ENCODE results near the gene CHN1.

CHN1 gene

DNA sequence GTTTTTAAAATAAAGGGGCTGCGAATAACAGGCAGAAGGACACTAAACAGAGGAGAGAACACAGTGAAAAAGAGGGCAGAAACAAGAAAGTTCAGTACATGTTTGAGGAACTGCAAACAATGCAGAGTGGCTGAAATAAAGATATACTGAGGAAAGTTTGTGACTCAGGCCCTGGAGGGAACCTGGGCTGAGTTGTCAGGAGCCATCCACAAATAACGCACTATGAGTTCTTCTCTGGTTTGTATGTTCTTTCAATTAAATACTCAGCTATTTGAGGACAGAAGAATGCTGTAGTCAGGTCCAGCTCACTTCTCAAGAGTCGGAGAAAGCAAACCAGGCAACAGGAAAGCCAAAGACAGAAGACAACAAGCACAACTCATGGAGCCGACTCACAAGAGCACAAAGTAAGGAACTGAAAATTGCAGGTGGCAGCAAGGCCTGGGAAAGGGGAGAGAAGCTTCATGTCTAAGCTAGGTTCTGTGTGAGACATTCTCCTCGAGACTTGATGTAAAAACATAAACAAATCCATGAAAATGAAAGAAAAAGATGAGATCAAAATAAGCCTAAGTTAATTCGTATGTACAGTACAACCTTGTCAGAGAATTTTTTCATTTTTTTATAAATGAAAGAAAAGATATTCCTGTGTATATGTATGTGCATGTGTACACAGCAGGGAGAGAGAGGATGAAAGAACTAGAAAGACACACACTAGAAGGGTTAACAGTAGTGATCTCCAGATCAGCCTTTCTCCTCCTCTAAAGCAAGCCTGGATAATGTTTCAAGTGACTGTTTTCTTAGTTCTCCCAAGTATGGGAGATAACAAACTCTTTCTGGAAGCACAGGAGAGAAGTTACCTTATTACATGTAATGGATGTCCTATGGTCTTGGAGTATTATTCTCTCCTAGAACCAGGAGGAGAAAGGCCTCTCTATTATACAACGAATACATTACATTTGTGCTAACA lies 41.5 kb downstream of the CHN1 start:
- Histone ChIP-seq H3K4me3 (ENCODE audit: low read length) (no peak overlapping the region), H3K4me2 (ENCODE audit: low read length) (no peak overlapping the region), H3K4me1 (ENCODE audit: control insufficient read depth, low read length) (no peaks in the 10 kb centered on the region), H4K20me1 (ENCODE audit: control insufficient read depth, insufficient read depth, low read depth, low read length) (no peaks in the 10 kb centered on the region), H3K36me3 (ENCODE audit: control insufficient read depth, low read length) (no peaks in the 10 kb centered on the region), H3F3A (ENCODE audit: control insufficient read depth, insufficient read depth) (no peaks in the 10 kb centered on the region), H3K9me2 (replicated peaks; ENCODE audit: control insufficient read depth, low read length) (no peaks in the 10 kb centered on the region), H3K79me2 (ENCODE audit: control insufficient read depth, low read length) (no peaks in the 10 kb centered on the region), H3K9me3 (ENCODE audit: control insufficient read depth, insufficient read depth, low read length) (no peaks in the 10 kb centered on the region), H3K27me3 (ENCODE audit: control insufficient read depth, low read length) (peaks cover 13% of the 10 kb centered on the region; the same call in 1 of the 2 replicates), H3K27ac (ENCODE audit: low read depth, low read length) (no peak overlapping the region)
- TF ChIP-seq, protein P1, sequence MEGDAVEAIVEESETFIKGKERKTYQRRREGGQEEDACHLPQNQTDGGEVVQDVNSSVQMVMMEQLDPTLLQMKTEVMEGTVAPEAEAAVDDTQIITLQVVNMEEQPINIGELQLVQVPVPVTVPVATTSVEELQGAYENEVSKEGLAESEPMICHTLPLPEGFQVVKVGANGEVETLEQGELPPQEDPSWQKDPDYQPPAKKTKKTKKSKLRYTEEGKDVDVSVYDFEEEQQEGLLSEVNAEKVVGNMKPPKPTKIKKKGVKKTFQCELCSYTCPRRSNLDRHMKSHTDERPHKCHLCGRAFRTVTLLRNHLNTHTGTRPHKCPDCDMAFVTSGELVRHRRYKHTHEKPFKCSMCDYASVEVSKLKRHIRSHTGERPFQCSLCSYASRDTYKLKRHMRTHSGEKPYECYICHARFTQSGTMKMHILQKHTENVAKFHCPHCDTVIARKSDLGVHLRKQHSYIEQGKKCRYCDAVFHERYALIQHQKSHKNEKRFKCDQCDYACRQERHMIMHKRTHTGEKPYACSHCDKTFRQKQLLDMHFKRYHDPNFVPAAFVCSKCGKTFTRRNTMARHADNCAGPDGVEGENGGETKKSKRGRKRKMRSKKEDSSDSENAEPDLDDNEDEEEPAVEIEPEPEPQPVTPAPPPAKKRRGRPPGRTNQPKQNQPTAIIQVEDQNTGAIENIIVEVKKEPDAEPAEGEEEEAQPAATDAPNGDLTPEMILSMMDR (IDR thresholded peaks at IDR 0.05; ENCODE audit: low read depth, low read length, poor library complexity, severe bottlenecking), result no peak
- TF ChIP-seq EZH2phosphoT487 (IDR thresholded peaks at IDR 0.05; ENCODE audit: borderline replicate concordance, low read length), result no peak

DNA sequence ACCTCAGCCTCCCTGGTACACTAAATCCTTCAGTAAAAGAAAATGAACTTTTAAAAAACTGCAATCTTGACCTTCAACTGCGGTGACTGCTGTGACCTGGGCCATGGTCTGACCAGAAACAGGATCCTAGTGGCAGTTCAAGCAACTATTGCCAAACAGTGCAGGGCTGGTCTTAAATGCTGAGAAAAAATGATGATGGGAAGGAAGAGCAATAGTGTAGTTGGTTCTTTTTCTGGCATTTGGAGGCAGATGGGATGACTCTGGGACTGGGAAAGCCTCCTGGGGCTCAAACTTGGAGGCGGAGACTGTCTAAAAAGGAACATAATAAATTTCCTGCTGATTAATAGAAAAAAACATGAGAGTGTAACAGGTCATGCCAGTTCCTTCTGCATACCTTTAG lies 45.4 kb downstream of the CHN1 start:
- H3K4me2 ChIP-seq (ENCODE audit: low read length), result no peak overlapping the region
- no peaks in the 10 kb centered on the region for H3K9me3 ChIP-seq (ENCODE audit: control insufficient read depth, insufficient read depth, low read length)
- H3K9me2 ChIP-seq (replicated peaks; ENCODE audit: control insufficient read depth, low read length), result no peaks in the 10 kb centered on the region
- no peak overlapping the region for H3K27ac ChIP-seq (ENCODE audit: low read depth, low read length)
- H4K20me1 ChIP-seq (ENCODE audit: control insufficient read depth, insufficient read depth, low read depth, low read length), result no peaks in the 10 kb centered on the region
- H3K36me3 ChIP-seq (ENCODE audit: control insufficient read depth, low read length), result no peaks in the 10 kb centered on the region
- H3K79me2 ChIP-seq (ENCODE audit: control insufficient read depth, low read length), result no peaks in the 10 kb centered on the region
- peaks cover 5% of the 10 kb centered on the region; the same call in 1 of the 2 replicates for H3K27me3 ChIP-seq (ENCODE audit: control insufficient read depth, low read length)
- H3F3A ChIP-seq (ENCODE audit: control insufficient read depth, insufficient read depth), result no peaks in the 10 kb centered on the region
- TF ChIP-seq EZH2phosphoT487 (IDR thresholded peaks at IDR 0.05; ENCODE audit: borderline replicate concordance, low read length), result no peak
- TF ChIP-seq, protein P1 (IDR thresholded peaks at IDR 0.05; ENCODE audit: low read depth, low read length, poor library complexity, severe bottlenecking), result no peak
- H3K4me1 ChIP-seq (ENCODE audit: control insufficient read depth, low read length), result no peaks in the 10 kb centered on the region
- no peak overlapping the region for H3K4me3 ChIP-seq (ENCODE audit: low read length)

DNA sequence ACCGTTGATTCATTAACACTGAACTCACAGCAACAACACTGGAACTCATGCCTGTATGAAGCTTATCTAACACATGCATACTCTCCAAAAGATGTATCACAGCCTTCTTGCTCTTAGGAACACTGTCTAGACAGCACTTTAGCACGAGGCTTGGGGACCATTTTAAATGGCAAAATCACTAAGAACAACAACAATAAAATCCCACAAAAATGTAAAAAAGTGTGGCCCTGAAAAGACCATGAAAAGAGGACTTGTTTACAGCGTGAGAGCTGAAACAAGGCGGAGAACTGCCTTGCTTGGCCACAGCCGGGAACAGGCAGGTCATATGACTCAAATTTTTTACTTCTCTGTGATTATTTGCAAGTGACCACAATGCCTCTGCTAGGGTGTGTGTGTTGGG lies 48.1 kb downstream of the CHN1 start:
- Histone ChIP-seq H3K4me2 (ENCODE audit: low read length) (no peak overlapping the region), H3K27ac (ENCODE audit: low read depth, low read length) (no peak overlapping the region), H3K79me2 (ENCODE audit: control insufficient read depth, low read length) (no peaks in the 10 kb centered on the region), H3K4me3 (ENCODE audit: low read length) (no peak overlapping the region), H3F3A (ENCODE audit: control insufficient read depth, insufficient read depth) (no peaks in the 10 kb centered on the region), H3K36me3 (ENCODE audit: control insufficient read depth, low read length) (no peaks in the 10 kb centered on the region), H3K9me2 (replicated peaks; ENCODE audit: control insufficient read depth, low read length) (no peaks in the 10 kb centered on the region), H3K9me3 (ENCODE audit: control insufficient read depth, insufficient read depth, low read length) (no peaks in the 10 kb centered on the region), H4K20me1 (ENCODE audit: control insufficient read depth, insufficient read depth, low read depth, low read length) (no peaks in the 10 kb centered on the region), H3K27me3 (ENCODE audit: control insufficient read depth, low read length) (0 out of 2 replicates have a peak, but pooled peaks cover 2% of the 10 kb centered on the region), H3K4me1 (ENCODE audit: control insufficient read depth, low read length) (no peaks in the 10 kb centered on the region)
- TF ChIP-seq, protein P1 (IDR thresholded peaks at IDR 0.05; ENCODE audit: low read depth, low read length, poor library complexity, severe bottlenecking), result no peak
- TF ChIP-seq EZH2phosphoT487 (IDR thresholded peaks at IDR 0.05; ENCODE audit: borderline replicate concordance, low read length), result no peak
